Heart left ventricle (tissue), 16 donors: ENCODE results near the gene NMNAT3. TPM values are rescaled to one million over a fixed set of nuclear protein-coding genes. Genes with fewer than 3 reads are reported as not detected.

Experiments
- ATAC-seq, 4 donors: fragments of 200-7000 bp; cut with Tn5 transposase; one replicate each; pipeline ENCODE4 v1.9.1; 2020 to 2022; ENCODE audit warnings: moderate library complexity in 4 of 4, mild to moderate bottlenecking in 3 of 4, moderate number of reproducible peaks in 1 of 4
- DNase-seq, 5 donors: peaks; one replicate each; pipeline ENCODE4 v3.0.0-alpha.2; 2020
- H3K27ac ChIP-seq, 12 donors: fragments of 200-600 bp; sonication (generic) in 4 of 12; one replicate each; pipeline versions ENCODE4 v1.5.0 to v1.8.0; 2016 to 2022; ENCODE audit warnings: mild to moderate bottlenecking in 2 of 12
- H3K27me3 ChIP-seq, 9 donors: fragments of 200-600 bp; sonication (generic) in 2 of 9; one replicate each; pipeline versions ENCODE4 v1.5.1 to v1.8.0; 2016 to 2022; ENCODE audit warnings: mild to moderate bottlenecking in 3 of 9
- H3K36me3 ChIP-seq, 9 donors: fragments of 200-600 bp; sonication (generic) in 2 of 9; one replicate each; pipeline versions ENCODE4 v1.5.0 to v1.8.0; 2018 to 2022; ENCODE audit warnings: mild to moderate bottlenecking in 2 of 9
- H3K4me1 ChIP-seq, 12 donors: fragments of 200-600 bp; sonication (generic) in 4 of 12; one replicate each; pipeline versions ENCODE4 v1.5.0 to v1.8.0; 2016 to 2022; ENCODE audit warnings: mild to moderate bottlenecking in 3 of 12
- H3K4me3 ChIP-seq, 12 donors: fragments of 200-600 bp; sonication (generic) in 4 of 12; one replicate each; pipeline versions ENCODE4 v1.5.0 to v1.8.0; 2017 to 2022; ENCODE audit warnings: mild to moderate bottlenecking in 9 of 12, moderate library complexity in 4 of 12
- H3K9me3 ChIP-seq, 12 donors: fragments of 200-600 bp; sonication (generic) in 4 of 12; one replicate each; pipeline versions ENCODE4 v1.5.0 to v1.8.0; 2016 to 2022; ENCODE audit warnings: mild to moderate bottlenecking in 1 of 12
- CTCF ChIP-seq, 12 donors: fragments of 200-600 bp; sonication (generic) in 4 of 12; IDR thresholded peaks; one replicate each; pipeline versions ENCODE4 v1.5.0 to v1.8.0; 2018 to 2022; ENCODE audit warnings: antibody characterized with exemption in 12 of 12, mild to moderate bottlenecking in 5 of 12
- POLR2A ChIP-seq, 2 donors: fragments of 450-650 bp; IDR thresholded peaks; one replicate each; pipeline ENCODE4 v1.6.1; 2017; ENCODE audit warnings: antibody characterized with exemption in 2 of 2, mild to moderate bottlenecking in 2 of 2, moderate library complexity in 2 of 2
- WGBS, 4 donors: extraction: QIAGEN DNeasy Blood & Tissue Kit in 2 of 4; methylation state at CpG; one replicate each; pipeline versions ENCODE4 v1.1.5 to v1.1.7; 2013 to 2018; 5-methylcytosine and 5-hydroxymethylcytosine counted together
- intact Hi-C, 10 donors: fragments of 100-400 bp; cut with DNase I; formaldehyde crosslinking; loops; one replicate each; pipeline versions ENCODE4 v1.11.1 to v1.14.2; 2022
- long read RNA-seq, 3 donors: library from polyadenylated mRNA; unstranded; transcript quantifications; one replicate each; pipeline ENCODE4 v2.0.0, GENCODE V29; 2020 to 2021
- polyA plus RNA-seq, 2 donors: library from polyadenylated mRNA; stranded (reverse); fragments of 200-250 nt; gene quantifications; one replicate each; pipeline ENCODE4 v1.2.3, GENCODE V29; 2013
- total RNA-seq, 9 donors: library from RNA; depleted of rRNA in 2 of 9; stranded (reverse); fragments of >200 nt in 2 of 9; fragmentation: NEBNext Ultra II Directional in 3 of 9; extraction: Animal tissue kit (Norgen Biotek cat#: 25700) in 3 of 9; gene quantifications; one replicate each; pipeline versions ENCODE4 v1.1.0 to v1.2.4, GENCODE V29; 2016 to 2023
- donor health status: ischemic (EF 13 %, LVEDD 7.1; RV severe dilation, severe dysfunction).
- donor health status: healthy with polysubstance abuse.
- donor health status: DM: no; HTN: yes; CAD: no.
- donor health status: DM: no; HTN: no; CAD: no.
- donor health status: ischemic (EF 25% LVEDD 6.9; RV normal size, moderate dysfunction).
- donor health status: ischemic (EF 25% LVEDD 5.7; RV mildly dilated, moderate dysfunction).
- donor health status: healthy.
- donor health status: DM: yes; HTN: yes; CAD: no.
- donor health status: ischemic (EF 35%, LVEDD 5.7; RV mildly dilated, moderate dysfunction).
- donor health status: nonischemic (EF 11% LVEDD 7.7; RV severe dilation, severe dysfunction).
- donor health status: DM: yes; HTN: yes; CAD: no.
- donor health status: PGD.
- donor health status: ischemic (EF 29% LVEDD 5.4; RV normal size, mild dysfunction).
- donor health status: nonischemic (EF 23%, LVEDD 6.1; RV moderate dilation, normal function).

NMNAT3 gene
- 10 to 100 TPM in 6 of 9 donors, 1 to 10 TPM in 3; 6.5 to 15.4 (median 11.6) TPM for total RNA-seq
- polyA plus RNA-seq, result 1 to 10 TPM; 6.8 to 8.6 TPM
- long read RNA-seq, donor 1, transcript NMNAT3-201 (6 exons, 1,569 nt), result major isoform, 15 of 32 reads
- long read RNA-seq, donor 1, partial matches to known transcripts, result 2 of 32 reads
- long read RNA-seq, donor 1, other reads (novel, unspliced or antisense), result 11 of 32 reads
- long read RNA-seq, donor 2, transcript NMNAT3-201 (6 exons, 1,569 nt), result major isoform, 17 of 38 reads
- long read RNA-seq, donor 2, partial matches to known transcripts, result 1 of 38 reads
- long read RNA-seq, donor 2, other reads (novel, unspliced or antisense), result 14 of 38 reads
- long read RNA-seq, donor 3, transcript NMNAT3-201 (6 exons, 1,569 nt), result major isoform, 8 of 16 reads
- long read RNA-seq, donor 3, partial matches to known transcripts, result 0 of 16 reads
- long read RNA-seq, donor 3, other reads (novel, unspliced or antisense), result 5 of 16 reads

GRCh38 chr3:139677388-139678155 lies at the start of gene NMNAT3:
Gene NMNAT3 (minus strand): TSS chr3:139677972. CDS start chr3:139627724, 50,248 bp downstream.
- peak within 1 kb of the TSS; percentile 39 to 90 (median 74) for H3K4me3 ChIP-seq
- no peaks in the 10 kb centered on the region for H3K36me3 ChIP-seq
- H3K27me3 ChIP-seq, result no peaks in the 10 kb centered on the region
- intact Hi-C loops, result loop anchor here in 1 of 10 donors (10.0 kb wide), 1 partner anchor 143 kb away; the partner anchor contains the start of gene RBP1
- ATAC-seq (peak; percentile 99 to 100 (median 100)), DNase-seq (peak; percentile 86 to 92 (median 88))
- 2 to 3% (median 2%) methylated on average over 25 to 65 of the region's 65 CpGs for WGBS, 4 donors
- TF ChIP-seq POLR2A (IDR thresholded peaks at IDR 0.05) (peak in 1 of 2 donors; percentile 27), CTCF (IDR thresholded peaks at IDR 0.05) (peak in 3 of 12 donors; percentile 16 to 32 (median 30))
- peak within 1 kb of the TSS in 11 of 12 donors; percentile 6 to 84 (median 69) for H3K27ac ChIP-seq
- H3K4me1 ChIP-seq, result peaks cover 0 to 17% (median 6%) of the 10 kb centered on the region in 12 donors
- no peaks in the 10 kb centered on the region for H3K9me3 ChIP-seq

GRCh38 chr3:139721370-139721769 lies 43.6 kb upstream of the NMNAT3 start:
- TF ChIP-seq POLR2A (IDR thresholded peaks at IDR 0.05) (no peak), CTCF (IDR thresholded peaks at IDR 0.05) (no peak)
- intact Hi-C loops, result loop anchor here in 1 of 10 donors (10.0 kb wide), 1 partner anchor 213 kb away; the partner anchor contains the start of gene CLSTN2
- 54 to 74% (median 64%) methylated on average over 1 of the region's 1 CpG for WGBS, 4 donors
- ATAC-seq (no peak), DNase-seq (no peak)
- no peak overlapping the region for H3K4me3 ChIP-seq
- no peaks in the 10 kb centered on the region for H3K36me3 ChIP-seq
- H3K4me1 ChIP-seq, result no peaks in the 10 kb centered on the region
- H3K9me3 ChIP-seq, result no peaks in the 10 kb centered on the region
- no peaks in the 10 kb centered on the region for H3K27me3 ChIP-seq
- no peak overlapping the region for H3K27ac ChIP-seq

- Histone ChIP-seq H3K27ac (no peak overlapping the region), H3K36me3 (no peaks in the 10 kb centered on the region), H3K4me3 (no peak overlapping the region), H3K27me3 (peaks cover 0 to 3% (median 0%) of the 10 kb centered on the region in 9 donors), H3K9me3 (no peaks in the 10 kb centered on the region), H3K4me1 (no peaks in the 10 kb centered on the region)
- TF ChIP-seq CTCF (IDR thresholded peaks at IDR 0.05), result peak; percentile 32 to 65 (median 51)
- no peak for TF ChIP-seq POLR2A (IDR thresholded peaks at IDR 0.05)
- intact Hi-C loops, result loop anchor here in 9 of 10 donors (1.0 to 10.0 kb wide), 6 partner anchors 209 to 219 kb away; partner anchors contain the start of gene CLSTN2 (in 6 of the 9)
- DNase-seq (peak in 4 of 5 donors; percentile 26 to 57 (median 40)), ATAC-seq (peak; percentile 37 to 79 (median 66))
- 29 to 52% (median 40%) methylated on average over 3 of the region's 3 CpGs for WGBS, 4 donors
These were observed 40.6 kb upstream of the NMNAT3 start for GRCh38 chr3:139718415-139718814.
